Measurements from ENCODE around the gene OR4D9.

- TF ChIP-seq CTCF (IDR thresholded peaks at IDR 0.05; ENCODE audit: low read length) = no peak
- TF ChIP-seq EZH2 (IDR thresholded peaks at IDR 0.05; ENCODE audit: borderline replicate concordance, low read length) = no peak
Measured at GRCh38 chr11:59473015-59473414, 38.3 kb upstream of the OR4D9 start, which contains the start of gene OR4D10.

Data from OCI-LY1 (cell line).